Spleen (tissue), 7 donors: Measurements from ENCODE around the gene FAM20C.

Experiments
- POLR2A ChIP-seq, 3 donors: fragments of 450-650 bp; IDR thresholded peaks; one replicate each; pipeline ENCODE4 v1.5.1; 2017; ENCODE audit warnings: antibody characterized with exemption in 3 of 3, mild to moderate bottlenecking in 1 of 3
- POLR2AphosphoS5 ChIP-seq, 3 donors: sonication (generic); formaldehyde crosslinking; IDR thresholded peaks; one replicate each; pipeline ENCODE4 v1.5.1; 2017; ENCODE audit warnings: antibody characterized with exemption in 3 of 3
- TF ChIP-seq, protein P1 (sequence below), 11 experiments: fragments of 200-600 bp in 7 of 11; fragments of 450-650 bp in 4 of 11; sonication (generic) in 4 of 11; IDR thresholded peaks in 8 of 11; conservative IDR thresholded peaks in 3 of 11; 1 replicate in 7 of 11; 2 replicates in 4 of 11; pipeline versions ENCODE4 v1.4.0 to v1.8.0; 2016 to 2021; ENCODE audit warnings: antibody characterized with exemption in 11 of 11, inconsistent platforms in 4 of 11, mild to moderate bottlenecking in 1 of 11
- donor health status: DM: no; HTN: no; CAD: no; lungs with moderate emphysema.
- donor health status: DM: no; HTN: no; CAD: no.
- donor health status: DM: no; HTN: no; CAD: no.

DNA sequence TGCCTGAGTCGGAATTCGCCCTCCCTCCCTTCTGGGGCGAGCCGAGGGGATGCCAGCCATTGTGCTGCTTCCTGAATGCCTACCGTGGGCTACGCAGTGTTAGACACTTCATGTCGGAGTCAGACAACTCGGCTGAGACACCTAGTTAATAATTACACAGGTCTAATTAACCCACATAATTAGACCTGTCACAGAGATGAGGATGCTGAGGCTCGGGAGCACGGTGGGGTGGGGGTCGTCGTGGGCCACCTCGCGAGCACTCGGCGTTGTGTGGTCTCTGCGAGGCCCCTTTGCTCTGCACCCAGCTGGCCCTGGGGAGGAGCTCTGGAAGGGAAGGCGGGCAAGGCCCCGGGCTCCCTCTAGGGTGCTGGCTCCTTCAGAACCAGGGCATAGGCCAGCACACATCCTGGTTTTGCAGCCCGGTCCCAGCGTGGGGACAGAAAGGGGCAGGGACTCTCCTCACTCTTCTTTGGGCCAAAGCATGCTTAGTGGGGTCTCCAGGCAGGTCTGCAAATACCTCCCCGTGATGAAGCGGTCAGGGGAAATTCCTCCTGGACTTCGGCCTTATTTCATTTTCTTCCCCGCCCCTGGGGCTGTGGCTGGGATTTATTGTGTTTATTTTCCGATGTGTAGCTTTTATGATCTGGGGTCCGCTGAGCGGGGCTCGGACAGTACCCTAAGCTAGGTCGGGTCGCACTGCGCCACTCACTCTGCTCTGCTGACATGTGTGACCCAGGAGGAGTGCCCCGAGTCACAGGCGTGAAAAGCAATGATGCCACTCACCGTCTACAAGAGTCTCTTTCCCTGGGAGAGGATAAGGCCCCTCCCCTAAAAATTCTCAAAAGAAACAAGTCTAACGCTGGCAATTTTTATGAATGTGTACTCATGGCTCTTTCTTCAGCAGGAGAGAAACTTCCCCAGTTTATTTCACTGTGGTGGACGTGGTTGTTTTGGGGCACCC lies 92.7 kb downstream of the FAM20C start:
- TF ChIP-seq POLR2A (IDR thresholded peaks at IDR 0.05) = no peak
- no peak for TF ChIP-seq POLR2AphosphoS5 (IDR thresholded peaks at IDR 0.05)
- TF ChIP-seq, protein P1, sequence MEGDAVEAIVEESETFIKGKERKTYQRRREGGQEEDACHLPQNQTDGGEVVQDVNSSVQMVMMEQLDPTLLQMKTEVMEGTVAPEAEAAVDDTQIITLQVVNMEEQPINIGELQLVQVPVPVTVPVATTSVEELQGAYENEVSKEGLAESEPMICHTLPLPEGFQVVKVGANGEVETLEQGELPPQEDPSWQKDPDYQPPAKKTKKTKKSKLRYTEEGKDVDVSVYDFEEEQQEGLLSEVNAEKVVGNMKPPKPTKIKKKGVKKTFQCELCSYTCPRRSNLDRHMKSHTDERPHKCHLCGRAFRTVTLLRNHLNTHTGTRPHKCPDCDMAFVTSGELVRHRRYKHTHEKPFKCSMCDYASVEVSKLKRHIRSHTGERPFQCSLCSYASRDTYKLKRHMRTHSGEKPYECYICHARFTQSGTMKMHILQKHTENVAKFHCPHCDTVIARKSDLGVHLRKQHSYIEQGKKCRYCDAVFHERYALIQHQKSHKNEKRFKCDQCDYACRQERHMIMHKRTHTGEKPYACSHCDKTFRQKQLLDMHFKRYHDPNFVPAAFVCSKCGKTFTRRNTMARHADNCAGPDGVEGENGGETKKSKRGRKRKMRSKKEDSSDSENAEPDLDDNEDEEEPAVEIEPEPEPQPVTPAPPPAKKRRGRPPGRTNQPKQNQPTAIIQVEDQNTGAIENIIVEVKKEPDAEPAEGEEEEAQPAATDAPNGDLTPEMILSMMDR (IDR thresholded peaks at IDR 0.05 in 8 of 11, conservative IDR thresholded peaks at IDR 0.05 in 3 of 11) = no peak
